GM19397 (cell line): Measurements from ENCODE around the gene CUL9.

Experiments used
- ATAC-seq: cut with Tn5 transposase; IDR thresholded peaks from one replicate; pipeline ENCODE4 v1.9.1; 2021; ENCODE audit warnings: mild to moderate bottlenecking, moderate library complexity; ENCODE audit not compliant: unreplicated experiment

CUL9 gene

DNA sequence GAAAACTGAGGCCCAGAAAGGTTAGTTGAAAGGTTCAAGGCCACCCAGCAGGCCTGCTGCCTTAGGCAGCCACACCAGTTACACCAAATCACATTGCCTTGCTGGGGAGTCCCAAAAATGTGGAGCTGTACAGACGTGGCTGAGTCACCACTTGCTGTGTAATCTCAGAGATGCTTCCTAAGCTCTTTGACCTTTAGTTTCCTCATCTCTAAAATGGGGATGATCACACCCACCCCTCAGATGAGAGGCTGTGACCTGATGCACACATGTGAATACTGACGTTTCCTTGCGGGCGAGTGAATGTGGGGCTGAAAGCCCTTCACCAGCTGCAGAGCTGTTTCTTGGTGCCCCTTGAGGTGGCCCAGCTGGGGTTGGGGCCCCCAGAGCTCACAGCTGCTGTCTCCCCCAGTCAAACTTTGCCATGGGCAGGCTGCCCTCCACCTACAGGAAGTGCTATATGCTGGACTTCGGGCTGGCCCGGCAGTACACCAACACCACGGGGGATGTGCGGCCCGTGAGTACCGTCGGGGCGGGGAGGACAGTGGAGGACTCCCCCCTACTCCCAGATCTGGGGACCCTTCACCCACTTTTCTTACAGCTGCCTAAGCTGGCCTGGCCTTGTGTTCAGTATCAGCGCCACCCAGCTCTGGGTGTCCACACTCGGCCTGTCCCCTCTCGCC is 72.3 kb downstream of the CUL9 start:
- ATAC-seq = no peak

DNA sequence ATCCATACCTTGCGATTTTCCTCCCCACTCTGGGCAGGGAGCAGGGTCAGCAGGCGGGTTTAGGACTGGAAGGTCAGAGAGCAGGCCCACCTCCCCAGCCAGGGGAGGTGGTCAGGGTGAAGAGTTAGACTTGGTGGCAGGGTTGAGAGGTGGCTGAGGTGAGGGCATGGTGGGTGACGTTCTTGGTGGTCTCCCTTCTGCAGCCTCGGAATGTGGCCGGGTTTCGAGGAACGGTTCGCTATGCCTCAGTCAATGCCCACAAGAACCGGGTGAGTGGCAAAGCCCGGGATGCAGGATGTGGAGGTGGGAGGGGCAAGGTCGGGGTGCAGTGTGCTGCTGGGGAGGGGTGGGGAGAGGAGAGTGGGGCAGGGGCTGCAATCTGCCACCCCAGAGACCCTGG is 72.8 kb downstream of the CUL9 start:
- ATAC-seq = no peak

DNA sequence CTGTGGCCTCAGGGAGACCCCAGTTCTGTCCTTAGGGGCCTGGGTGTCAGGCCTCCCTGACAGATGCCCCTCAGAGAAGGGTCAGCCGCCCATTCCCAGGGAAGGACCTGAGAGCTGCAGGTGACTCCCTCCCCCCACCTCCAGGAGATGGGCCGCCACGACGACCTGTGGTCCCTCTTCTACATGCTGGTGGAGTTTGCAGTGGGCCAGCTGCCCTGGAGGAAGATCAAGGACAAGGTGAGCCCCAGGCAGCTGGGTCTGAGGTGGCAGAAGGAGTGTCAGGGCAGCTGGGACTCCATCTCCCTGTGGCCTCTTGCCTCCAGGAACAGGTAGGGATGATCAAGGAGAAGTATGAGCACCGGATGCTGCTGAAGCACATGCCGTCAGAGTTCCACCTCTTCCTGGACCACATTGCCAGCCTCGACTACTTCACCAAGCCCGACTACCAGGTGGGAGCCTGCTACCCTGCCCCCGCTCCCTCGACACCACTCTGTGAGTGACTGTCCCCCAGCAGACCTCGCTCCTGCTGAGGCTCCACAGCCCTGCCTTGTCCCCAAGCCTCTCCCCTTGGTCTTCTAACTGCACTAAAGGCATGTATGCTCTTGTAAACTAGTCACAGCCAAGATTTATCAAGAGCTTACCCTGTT is 73.5 kb downstream of the CUL9 start:
- ATAC-seq = no peak

DNA sequence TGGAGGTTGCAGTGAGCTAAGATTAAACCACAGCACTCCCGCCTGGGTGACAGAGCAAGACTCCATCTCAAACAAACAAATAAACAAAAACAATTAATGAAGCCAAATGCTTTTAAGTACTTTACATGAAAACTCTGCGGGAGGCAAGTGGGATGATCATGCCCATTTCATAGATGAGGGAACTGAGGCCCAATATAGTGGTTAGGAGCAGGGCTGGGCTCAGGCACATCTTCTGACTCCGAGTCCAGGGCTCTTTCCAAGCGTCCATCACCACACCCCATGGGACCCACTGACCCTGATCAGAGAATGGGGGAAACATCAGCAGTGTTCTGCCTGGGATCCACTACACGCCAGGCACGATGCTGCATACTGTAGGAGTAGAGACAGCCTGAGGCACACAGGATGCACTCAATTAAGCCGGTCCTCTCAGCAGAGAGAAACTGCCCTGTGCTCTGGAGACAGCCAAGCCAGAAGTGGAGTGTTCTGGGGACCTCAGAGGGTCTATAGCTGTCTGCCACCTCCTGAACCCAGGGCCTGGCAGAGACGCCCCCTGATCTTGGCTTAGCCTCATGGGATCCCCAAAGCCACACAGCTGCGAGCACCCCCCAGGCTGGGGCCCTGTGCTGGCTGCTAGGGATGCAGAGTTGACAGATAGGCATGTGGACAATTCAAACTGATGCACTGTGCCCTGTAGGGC is 74.8 kb downstream of the CUL9 start:
- ATAC-seq = no peak

DNA sequence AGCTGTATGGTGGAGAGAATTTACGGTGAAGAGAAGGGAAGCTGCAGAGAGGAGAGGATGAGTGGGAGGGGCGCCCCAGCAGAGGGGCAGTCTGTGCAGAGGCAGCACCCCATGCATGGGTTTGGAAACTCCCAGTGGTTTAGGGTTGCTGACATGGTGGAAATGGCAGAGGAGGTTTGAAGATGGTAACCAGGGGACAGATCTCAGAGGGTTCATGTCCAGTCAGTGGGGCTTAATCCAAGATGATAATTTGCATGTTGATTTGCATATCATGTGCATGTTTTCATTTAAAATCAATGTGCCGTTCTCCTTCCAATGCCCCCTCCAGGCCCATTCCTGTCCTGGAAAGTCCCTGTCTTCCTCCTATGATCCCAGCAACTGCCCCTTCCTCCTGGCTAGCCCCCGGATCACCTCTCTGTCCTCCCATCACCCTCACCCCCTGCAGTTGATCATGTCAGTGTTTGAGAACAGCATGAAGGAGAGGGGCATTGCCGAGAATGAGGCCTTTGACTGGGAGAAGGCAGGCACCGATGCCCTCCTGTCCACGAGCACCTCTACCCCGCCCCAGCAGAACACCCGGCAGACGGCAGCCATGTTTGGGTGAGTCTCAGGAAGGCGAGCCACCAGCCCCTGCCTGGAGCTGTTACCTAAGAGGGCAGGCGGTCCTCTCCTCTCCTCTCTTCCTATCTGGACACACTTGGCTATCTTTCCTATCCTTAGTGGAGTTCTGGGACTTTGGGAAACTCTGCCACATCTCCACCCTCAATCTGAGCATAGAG is 75.6 kb downstream of the CUL9 start:
- no peak for ATAC-seq

DNA sequence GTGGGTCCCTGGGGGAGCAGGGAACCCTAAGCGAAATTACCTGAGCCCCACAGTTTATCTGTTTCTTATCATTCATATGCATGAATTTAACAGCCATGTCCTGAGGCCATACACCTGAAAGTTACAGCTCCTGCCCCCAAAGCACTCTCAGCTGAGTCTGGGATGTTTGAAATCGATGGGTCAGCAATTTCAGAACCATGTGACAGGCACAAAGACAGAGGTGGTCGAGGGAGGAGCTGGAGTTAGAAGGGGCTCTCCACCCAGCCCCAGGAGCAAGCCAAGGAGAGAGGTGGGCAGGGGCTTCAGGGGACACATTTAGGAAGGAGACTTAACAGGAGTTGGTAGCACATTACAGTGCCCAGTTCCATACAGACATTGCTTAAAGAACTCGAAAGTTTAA is 76.2 kb downstream of the CUL9 start:
- ATAC-seq = no peak

DNA sequence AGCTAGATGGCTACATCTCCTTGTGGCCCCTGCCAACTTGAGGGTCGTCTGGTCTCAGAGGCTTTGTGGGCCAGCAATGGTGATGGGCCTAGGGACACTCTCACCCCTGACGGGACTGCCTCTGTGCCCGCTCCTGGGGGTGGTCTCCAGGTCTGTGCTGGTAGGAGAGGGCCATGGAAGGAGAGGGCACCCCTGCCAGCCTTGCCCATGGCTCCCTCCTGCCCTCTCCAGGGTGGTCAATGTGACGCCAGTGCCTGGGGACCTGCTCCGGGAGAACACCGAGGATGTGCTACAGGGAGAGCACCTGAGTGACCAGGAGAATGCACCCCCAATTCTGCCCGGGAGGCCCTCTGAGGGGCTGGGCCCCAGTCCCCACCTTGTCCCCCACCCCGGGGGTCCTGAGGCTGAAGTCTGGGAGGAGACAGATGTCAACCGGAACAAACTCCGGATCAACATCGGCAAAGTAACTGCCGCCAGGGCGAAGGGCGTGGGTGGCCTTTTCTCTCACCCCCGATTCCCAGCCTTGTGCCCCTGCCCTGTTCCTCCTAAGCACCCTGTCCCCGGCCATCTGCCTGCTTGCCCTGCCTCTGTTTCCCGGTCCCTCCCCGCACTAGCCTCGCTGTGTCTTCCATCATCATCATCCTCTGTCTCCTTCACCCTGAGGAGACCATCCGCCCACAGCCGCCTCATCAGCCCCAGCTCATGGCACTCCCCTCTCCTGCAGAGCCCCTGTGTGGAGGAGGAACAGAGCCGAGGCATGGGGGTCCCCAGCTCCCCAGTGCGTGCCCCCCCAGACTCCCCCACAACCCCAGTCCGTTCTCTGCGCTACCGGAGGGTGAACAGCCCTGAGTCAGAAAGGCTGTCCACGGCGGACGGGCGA is 77.1 kb downstream of the CUL9 start:
- no peak for ATAC-seq

DNA sequence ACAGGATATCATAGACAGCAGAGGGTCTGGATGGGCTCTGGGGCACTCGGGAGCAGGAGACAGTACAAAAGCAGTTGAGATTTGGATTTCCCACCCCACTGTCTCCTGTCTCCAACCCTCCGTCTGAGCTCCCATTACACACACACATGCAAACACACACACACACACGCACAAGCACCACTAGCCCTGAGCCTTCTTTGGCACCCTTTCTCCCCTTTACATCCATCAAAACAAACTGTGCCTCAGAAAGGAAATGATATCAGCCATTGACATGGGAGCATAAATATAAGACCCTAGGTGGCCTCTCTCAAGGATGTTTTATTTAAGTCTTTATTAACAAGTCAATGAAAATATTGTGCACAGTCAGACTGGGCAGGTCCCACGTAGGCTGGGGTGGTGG is 78.8 kb downstream of the CUL9 start:
- no peak for ATAC-seq

DNA sequence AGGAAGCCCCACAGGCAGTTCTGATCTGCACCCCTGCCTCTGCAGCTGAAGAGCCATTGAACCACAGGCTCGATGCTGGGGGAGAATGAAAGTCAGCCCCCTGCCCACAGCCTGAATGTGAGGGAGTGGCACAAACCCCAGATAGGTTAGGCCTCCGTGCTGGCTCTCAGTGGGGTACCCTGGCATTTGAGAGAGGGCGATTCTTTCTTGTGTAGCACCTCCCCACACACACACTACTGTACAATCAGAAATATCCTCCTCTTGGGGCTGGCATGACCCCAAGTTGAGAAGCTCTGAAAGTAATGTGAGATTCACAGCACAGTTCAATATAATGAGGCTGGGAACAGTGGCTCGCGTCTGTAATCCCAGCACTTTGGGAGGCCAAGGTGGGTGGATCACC is 79.2 kb downstream of the CUL9 start:
- ATAC-seq = no peak

DNA sequence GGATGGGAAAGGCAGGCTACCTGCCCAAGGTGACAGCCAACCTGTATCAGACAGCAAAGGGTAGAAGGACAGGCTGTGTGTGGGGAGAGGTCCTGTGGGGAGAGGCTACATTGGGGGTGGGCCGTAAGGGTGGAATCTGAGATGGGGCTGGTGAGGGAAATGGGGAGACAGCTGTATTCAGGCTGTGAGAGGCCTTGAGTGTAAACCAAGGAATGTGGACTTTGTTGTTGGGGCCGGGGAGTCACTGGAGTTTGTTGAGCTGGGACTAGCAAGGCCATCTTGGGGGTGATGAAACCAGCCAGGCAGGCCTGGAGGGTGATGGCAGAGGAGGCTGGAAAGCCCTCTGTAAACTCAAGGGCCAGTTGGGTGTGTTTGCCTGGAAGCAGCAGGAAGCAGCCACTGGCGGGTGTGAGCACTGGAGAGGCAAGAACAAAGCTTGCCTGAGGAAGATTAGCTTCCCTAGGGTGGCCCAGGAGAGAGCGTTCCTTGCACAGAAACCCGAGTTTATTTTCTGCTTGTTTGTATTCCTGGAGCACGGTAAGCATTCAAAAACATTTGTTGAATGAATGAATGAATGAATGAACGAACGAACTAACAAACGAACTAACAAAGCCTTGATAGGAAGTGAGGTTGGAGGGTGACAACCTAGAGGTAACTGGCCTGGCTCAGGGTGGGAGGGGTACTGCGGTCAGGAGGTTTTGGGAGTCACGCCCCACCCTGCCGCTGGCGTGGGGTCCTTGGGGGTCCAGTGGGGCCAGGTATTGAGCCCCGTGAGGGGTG is 80.2 kb downstream of the CUL9 start:
- ATAC-seq = no peak

DNA sequence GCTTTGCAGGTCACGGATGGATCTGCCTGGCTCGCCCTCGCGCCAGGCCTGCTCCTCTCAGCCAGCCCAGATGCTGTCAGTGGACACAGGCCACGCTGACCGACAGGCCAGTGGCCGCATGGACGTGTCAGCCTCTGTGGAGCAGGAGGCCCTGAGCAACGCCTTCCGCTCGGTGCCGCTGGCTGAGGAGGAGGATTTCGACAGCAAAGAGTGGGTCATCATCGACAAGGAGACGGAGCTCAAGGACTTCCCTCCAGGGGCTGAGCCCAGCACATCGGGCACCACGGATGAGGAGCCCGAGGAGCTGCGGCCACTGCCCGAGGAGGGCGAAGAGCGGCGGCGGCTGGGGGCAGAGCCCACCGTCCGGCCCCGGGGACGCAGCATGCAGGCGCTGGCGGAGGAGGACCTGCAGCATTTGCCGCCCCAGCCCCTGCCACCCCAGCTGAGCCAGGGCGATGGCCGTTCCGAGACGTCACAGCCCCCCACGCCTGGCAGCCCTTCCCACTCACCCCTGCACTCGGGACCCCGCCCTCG is 80.9 kb downstream of the CUL9 start:
- no peak for ATAC-seq

DNA sequence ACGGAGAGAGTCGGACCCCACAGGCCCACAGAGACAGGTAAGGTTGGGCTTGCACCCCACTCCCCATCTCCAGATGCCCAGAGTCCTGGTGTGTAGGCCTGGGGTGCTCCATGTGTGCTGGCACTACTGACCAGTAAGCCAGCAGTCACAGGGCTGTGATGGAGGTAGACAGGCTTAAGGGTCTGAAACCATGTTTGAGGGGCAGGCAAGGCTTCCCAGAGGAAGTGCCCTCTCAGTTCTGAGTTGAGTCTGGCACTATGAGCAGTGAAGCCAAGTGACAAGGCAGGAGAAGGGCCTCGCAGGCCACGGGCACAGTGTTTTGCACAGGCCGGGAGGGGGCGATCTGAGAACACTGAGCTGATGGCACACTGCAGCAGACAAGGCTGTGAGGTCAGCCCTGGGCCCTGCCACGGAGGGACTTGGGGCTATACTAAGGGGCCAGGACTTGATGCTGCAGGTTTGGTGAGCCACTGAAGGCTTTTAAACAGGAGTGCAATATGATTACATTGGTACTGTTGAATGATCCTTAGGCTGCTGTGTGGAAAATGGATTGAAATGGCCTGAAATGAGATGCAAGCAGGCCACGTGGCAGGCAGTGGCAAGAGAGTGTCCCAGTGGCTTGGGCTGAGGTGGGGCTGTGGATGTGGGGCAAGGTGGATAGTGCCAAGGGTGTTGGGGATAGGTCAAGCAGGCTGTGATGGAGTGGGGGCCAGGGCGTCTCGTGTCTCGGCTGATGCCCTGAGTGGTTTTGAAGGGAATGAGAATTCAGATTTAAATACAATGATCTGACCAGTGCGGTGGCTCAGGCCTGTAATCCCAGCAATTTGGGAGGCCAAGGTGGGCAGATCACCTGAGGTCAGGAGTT is 81.5 kb downstream of the CUL9 start:
- peak; percentile 57 for ATAC-seq

DNA sequence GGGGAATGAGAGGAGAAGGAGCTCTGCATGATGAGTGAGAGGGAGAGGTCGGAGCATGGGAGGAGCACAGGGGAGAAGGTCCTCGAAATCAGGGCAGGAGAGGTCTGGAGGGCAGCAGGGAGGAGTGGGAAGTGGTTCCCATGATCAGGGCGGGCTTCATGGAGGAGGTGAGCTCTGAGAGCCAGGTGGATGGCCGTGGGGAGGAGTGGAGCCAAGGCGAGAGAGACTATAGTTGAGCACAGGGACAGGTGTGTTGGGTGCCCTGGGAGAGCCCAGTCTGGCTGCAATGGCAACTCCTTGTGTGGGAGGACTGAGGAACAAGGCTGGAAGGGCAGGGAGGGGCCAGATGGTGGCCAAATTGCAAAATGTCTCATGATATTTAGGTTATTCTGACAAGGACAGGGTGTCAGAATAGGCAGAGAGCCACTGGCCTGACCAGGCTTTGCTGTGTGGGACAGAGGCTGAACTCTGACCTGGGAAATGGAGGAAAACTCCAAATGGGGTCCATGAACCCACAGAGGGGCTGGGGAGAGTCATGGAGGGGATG is 82.7 kb downstream of the CUL9 start:
- no peak for ATAC-seq

DNA sequence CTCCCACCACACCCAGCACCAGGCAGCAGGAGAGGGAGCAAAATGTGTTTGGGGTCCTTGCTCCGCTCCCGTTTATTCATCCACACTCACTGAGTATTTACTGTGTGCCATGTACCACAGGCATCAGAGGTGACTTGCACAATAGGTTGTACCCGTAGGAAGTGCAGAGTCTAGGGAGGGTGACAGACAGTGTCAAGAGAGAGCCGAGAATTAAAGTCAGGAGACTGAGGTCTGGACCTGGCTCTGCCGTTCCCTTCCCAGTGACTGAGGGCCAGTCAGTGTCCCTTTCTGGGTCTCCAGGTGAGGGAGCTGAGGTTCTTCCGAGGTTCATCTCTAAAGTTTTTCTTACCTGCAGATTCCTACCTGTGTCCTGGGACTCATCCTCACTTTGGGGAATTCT is 83.6 kb downstream of the CUL9 start:
- no peak for ATAC-seq

DNA sequence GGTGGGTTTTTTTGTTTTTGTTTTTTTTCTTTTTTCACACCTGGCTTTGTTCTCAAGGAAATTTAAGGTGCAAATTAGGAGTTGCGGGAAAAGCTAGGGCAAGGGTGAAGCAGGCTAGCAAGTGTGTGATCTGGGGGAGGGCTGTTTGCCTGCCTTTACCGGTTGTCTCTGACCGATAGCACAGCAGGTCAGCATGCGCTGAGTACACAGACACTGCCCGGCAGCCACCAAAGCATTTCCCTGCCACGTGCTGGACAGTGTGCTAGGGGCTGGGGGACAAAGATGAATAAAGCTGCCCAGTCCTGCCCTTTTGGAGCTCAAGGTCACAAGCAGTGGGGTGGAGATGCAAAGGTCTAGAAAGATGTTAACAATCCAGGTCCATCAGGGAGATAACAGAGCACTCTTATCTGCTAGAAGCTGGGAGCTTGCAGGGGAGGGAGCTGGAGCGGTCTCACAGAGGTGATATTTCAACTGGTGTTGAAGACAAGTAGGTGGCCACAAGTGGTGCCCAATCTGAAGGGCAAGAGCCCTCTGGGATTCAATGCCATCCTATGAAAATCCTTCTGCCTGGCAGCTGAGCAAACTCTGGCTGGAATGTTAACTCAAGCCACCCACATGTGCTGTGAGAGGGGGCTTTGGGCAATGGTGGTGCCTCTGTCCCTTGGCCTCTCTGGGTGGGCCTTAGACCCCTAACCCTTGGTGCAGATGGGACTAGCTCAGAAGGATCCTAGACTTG is 85.8 kb downstream of the CUL9 start:
- ATAC-seq = no peak

DNA sequence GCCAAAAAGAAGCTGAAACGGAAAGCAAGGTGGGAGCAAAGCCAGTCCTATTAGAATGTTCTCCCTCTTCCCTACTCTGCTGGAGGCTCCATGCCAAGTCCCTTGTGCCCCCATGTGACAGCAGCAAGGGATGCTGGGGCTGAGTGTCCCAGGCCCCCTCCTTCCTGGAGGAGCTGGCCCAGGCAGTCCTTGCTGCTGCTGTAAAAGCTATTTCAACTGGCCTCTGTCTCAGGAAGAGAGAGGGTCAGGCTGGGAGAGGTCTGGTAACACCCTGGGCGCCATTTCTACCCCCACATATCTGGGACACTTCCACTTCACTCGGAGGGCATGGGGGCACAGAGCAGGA is 86.3 kb downstream of the CUL9 start:
- ATAC-seq = no peak

DNA sequence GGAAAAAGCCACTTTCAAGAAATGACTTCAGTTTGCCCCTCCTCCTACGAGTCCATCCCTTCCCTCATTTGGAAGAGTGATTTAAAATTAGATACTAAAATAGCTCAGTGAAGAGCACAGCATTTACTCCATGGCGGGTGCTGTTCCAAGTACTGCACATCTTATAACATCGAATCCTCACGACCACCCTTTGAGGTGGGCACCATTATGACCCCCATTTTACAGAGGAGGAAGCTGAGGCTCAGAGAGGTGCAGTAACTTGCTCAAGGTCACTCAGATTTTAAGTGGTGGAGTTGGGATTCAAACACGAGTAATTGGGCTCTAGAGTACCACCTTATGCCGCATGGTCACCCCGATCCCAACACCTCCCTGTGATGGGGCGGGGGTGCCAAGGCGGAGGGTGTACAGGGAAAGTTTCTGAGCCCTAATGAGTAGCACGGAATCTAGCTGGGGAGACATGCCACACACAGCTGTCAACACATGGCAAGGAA is 86.8 kb downstream of the CUL9 start:
- no peak for ATAC-seq
